PC-3 (cell line): ENCODE data around the gene ZNF638.

Source experiments
- EZH2 ChIP-seq: fragments of 300-600 bp; sonication (generic); IDR thresholded peaks from one replicate; pipeline ENCODE4 v1.6.1; 2017; ENCODE audit warnings: antibody characterized with exemption, mild to moderate bottlenecking, low read length; ENCODE audit not compliant: unreplicated experiment
- EZH2phosphoT487 ChIP-seq: fragments of 300-600 bp; sonication (generic); IDR thresholded peaks from 2 replicates; pipeline ENCODE4 v1.6.1; 2018; ENCODE audit warnings: mild to moderate bottlenecking, antibody characterized with exemption, low read length, borderline replicate concordance
- TF ChIP-seq, protein P1 (sequence below): fragments of 300-600 bp; sonication (generic); conservative IDR thresholded peaks from 2 replicates; pipeline ENCODE4 v1.5.1; 2017; ENCODE audit warnings: antibody characterized with exemption, low read depth, mild to moderate bottlenecking, low read length

- TF ChIP-seq, protein P1, sequence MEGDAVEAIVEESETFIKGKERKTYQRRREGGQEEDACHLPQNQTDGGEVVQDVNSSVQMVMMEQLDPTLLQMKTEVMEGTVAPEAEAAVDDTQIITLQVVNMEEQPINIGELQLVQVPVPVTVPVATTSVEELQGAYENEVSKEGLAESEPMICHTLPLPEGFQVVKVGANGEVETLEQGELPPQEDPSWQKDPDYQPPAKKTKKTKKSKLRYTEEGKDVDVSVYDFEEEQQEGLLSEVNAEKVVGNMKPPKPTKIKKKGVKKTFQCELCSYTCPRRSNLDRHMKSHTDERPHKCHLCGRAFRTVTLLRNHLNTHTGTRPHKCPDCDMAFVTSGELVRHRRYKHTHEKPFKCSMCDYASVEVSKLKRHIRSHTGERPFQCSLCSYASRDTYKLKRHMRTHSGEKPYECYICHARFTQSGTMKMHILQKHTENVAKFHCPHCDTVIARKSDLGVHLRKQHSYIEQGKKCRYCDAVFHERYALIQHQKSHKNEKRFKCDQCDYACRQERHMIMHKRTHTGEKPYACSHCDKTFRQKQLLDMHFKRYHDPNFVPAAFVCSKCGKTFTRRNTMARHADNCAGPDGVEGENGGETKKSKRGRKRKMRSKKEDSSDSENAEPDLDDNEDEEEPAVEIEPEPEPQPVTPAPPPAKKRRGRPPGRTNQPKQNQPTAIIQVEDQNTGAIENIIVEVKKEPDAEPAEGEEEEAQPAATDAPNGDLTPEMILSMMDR = no peak
- TF ChIP-seq EZH2 = no peak
- no peak for TF ChIP-seq EZH2phosphoT487
Observed at GRCh38 chr2:71484354-71484753, 152.8 kb downstream of the ZNF638 start.
